ENCODE results near the gene SEC62.
"Not testable (repeated sequence)": the region's sequence is repeated elsewhere in the genome, so short reads cannot be mapped to it uniquely, and the experiment has no call there.

SEC62 gene

GRCh38 chr3:170016057-170016456 lies 49.5 kb downstream of the SEC62 start:
- no peak overlapping the region for H3K4me3 ChIP-seq
- no peak for DNase-seq (ENCODE audit: low read depth, low spot score)
- H3K9me3 ChIP-seq (ENCODE audit: low read depth, low read length) = no peaks in the 10 kb centered on the region
- no peak overlapping the region for H3K27ac ChIP-seq
- TF ChIP-seq EZH2 (IDR thresholded peaks at IDR 0.05) (no peak), FOXP2 (optimal IDR thresholded peaks at IDR 0.05; ENCODE audit: control extremely low read depth, extremely low read length, insufficient read depth) (no peak), POLR2AphosphoS5 (IDR thresholded peaks at IDR 0.05; ENCODE audit: borderline replicate concordance, low read depth, low read length) (no peak)
- H3K9ac ChIP-seq (ENCODE audit: insufficient read length) = no peak overlapping the region
- H3K36me3 ChIP-seq (ENCODE audit: insufficient read depth, low read length) = no peaks in the 10 kb centered on the region

- H3K9me3 ChIP-seq (ENCODE audit: low read depth, low read length); DNase-seq (ENCODE audit: low read depth, low spot score); H3K27ac ChIP-seq; H3K9ac ChIP-seq (ENCODE audit: insufficient read length); H3K36me3 ChIP-seq (ENCODE audit: insufficient read depth, low read length); H3K4me3 ChIP-seq: not testable (repeated sequence)
These were observed 52.7 kb downstream of the SEC62 start for GRCh38 chr3:170019306-170019705.

GRCh38 chr3:170021083-170021482 lies 54.5 kb downstream of the SEC62 start:
- Histone ChIP-seq H3K36me3 (ENCODE audit: insufficient read depth, low read length) (no peaks in the 10 kb centered on the region), H3K27ac (no peak overlapping the region), H3K9ac (ENCODE audit: insufficient read length) (no peak overlapping the region), H3K9me3 (ENCODE audit: low read depth, low read length) (no peaks in the 10 kb centered on the region), H3K4me3 (no peak overlapping the region)
- TF ChIP-seq POLR2AphosphoS5 (IDR thresholded peaks at IDR 0.05; ENCODE audit: borderline replicate concordance, low read depth, low read length) (no peak), EZH2 (IDR thresholded peaks at IDR 0.05) (no peak), FOXP2 (optimal IDR thresholded peaks at IDR 0.05; ENCODE audit: control extremely low read depth, extremely low read length, insufficient read depth) (no peak)
- DNase-seq (ENCODE audit: low read depth, low spot score) = no peak

- Histone ChIP-seq H3K9me3 (ENCODE audit: low read depth, low read length) (no peaks in the 10 kb centered on the region), H3K4me3 (no peak overlapping the region), H3K36me3 (ENCODE audit: insufficient read depth, low read length) (no peaks in the 10 kb centered on the region), H3K9ac (ENCODE audit: insufficient read length) (no peak overlapping the region), H3K27ac (no peak overlapping the region)
- DNase-seq (ENCODE audit: low read depth, low spot score) = no peak
- TF ChIP-seq POLR2AphosphoS5 (IDR thresholded peaks at IDR 0.05; ENCODE audit: borderline replicate concordance, low read depth, low read length) (no peak), FOXP2 (optimal IDR thresholded peaks at IDR 0.05; ENCODE audit: control extremely low read depth, extremely low read length, insufficient read depth) (no peak), EZH2 (IDR thresholded peaks at IDR 0.05) (no peak)
These were observed 55.7 kb downstream of the SEC62 start for GRCh38 chr3:170022336-170022735.

GRCh38 chr3:170023165-170023564 lies 56.6 kb downstream of the SEC62 start:
- H3K27ac ChIP-seq = no peak overlapping the region
- H3K9ac ChIP-seq (ENCODE audit: insufficient read length) = no peak overlapping the region
- H3K4me3 ChIP-seq = no peak overlapping the region
- DNase-seq (ENCODE audit: low read depth, low spot score) = no peak
- H3K36me3 ChIP-seq (ENCODE audit: insufficient read depth, low read length) = no peaks in the 10 kb centered on the region
- H3K9me3 ChIP-seq (ENCODE audit: low read depth, low read length) = no peaks in the 10 kb centered on the region
- no peak for TF ChIP-seq EZH2 (IDR thresholded peaks at IDR 0.05)

GRCh38 chr3:170024581-170024980 lies 58.0 kb downstream of the SEC62 start:
- no peaks in the 10 kb centered on the region for H3K9me3 ChIP-seq (ENCODE audit: low read depth, low read length)
- no peak overlapping the region for H3K4me3 ChIP-seq
- no peak for DNase-seq (ENCODE audit: low read depth, low spot score)
- H3K36me3 ChIP-seq (ENCODE audit: insufficient read depth, low read length) = no peaks in the 10 kb centered on the region
- H3K9ac ChIP-seq (ENCODE audit: insufficient read length) = no peak overlapping the region
- no peak overlapping the region for H3K27ac ChIP-seq
- TF ChIP-seq EZH2 (IDR thresholded peaks at IDR 0.05) = no peak
- TF ChIP-seq POLR2AphosphoS5 (IDR thresholded peaks at IDR 0.05; ENCODE audit: borderline replicate concordance, low read depth, low read length) = no peak
- no peak for TF ChIP-seq FOXP2 (optimal IDR thresholded peaks at IDR 0.05; ENCODE audit: control extremely low read depth, extremely low read length, insufficient read depth)

- Histone ChIP-seq H3K36me3 (ENCODE audit: insufficient read depth, low read length) (no peaks in the 10 kb centered on the region), H3K27ac (no peak overlapping the region), H3K4me3 (no peak overlapping the region), H3K9ac (ENCODE audit: insufficient read length) (no peak overlapping the region), H3K9me3 (ENCODE audit: low read depth, low read length) (no peaks in the 10 kb centered on the region)
- TF ChIP-seq POLR2AphosphoS5 (IDR thresholded peaks at IDR 0.05; ENCODE audit: borderline replicate concordance, low read depth, low read length) (no peak), FOXP2 (optimal IDR thresholded peaks at IDR 0.05; ENCODE audit: control extremely low read depth, extremely low read length, insufficient read depth) (no peak), EZH2 (IDR thresholded peaks at IDR 0.05) (no peak)
- DNase-seq (ENCODE audit: low read depth, low spot score) = no peak
These were observed 60.9 kb downstream of the SEC62 start for GRCh38 chr3:170027233-170028102.

GRCh38 chr3:170033489-170033888 lies 66.9 kb downstream of the SEC62 start:
- Histone ChIP-seq H3K36me3 (ENCODE audit: insufficient read depth, low read length) (no peaks in the 10 kb centered on the region), H3K9ac (ENCODE audit: insufficient read length) (no peak overlapping the region), H3K9me3 (ENCODE audit: low read depth, low read length) (no peaks in the 10 kb centered on the region), H3K4me3 (no peak overlapping the region), H3K27ac (no peak overlapping the region)
- no peak for TF ChIP-seq FOXP2 (optimal IDR thresholded peaks at IDR 0.05; ENCODE audit: control extremely low read depth, extremely low read length, insufficient read depth)
- no peak for TF ChIP-seq EZH2 (IDR thresholded peaks at IDR 0.05)
- no peak for TF ChIP-seq POLR2AphosphoS5 (IDR thresholded peaks at IDR 0.05; ENCODE audit: borderline replicate concordance, low read depth, low read length)
- no peak for DNase-seq (ENCODE audit: low read depth, low spot score)
